Mucosa of descending colon (tissue), 3 donors: ENCODE data around the gene PAQR5. TPM values are rescaled to one million over a fixed set of nuclear protein-coding genes. Genes with fewer than 3 reads are reported as not detected.
"Not testable (repeated sequence)": the region's sequence is repeated elsewhere in the genome, so short reads cannot be mapped to it uniquely, and the experiment has no call there.

Experiments
- ATAC-seq: fragments of 200-7000 bp; cut with Tn5 transposase; one replicate; pipeline ENCODE4 v1.9.1; 2020; ENCODE audit warnings: mild to moderate bottlenecking, moderate library complexity
- DNase-seq, 3 donors: peaks; one replicate each; pipeline ENCODE4 v3.0.0-alpha.2; 2020
- H3K36me3 ChIP-seq: fragments of 200-600 bp; one replicate; pipeline ENCODE4 v1.8.0; 2021; ENCODE audit warnings: low read depth, mild to moderate bottlenecking
- H3K4me1 ChIP-seq: fragments of 200-600 bp; one replicate; pipeline ENCODE4 v1.8.0; 2021; ENCODE audit warnings: low read depth, mild to moderate bottlenecking
- H3K4me3 ChIP-seq: fragments of 200-600 bp; one replicate; pipeline ENCODE4 v1.8.0; 2021; ENCODE audit warnings: mild to moderate bottlenecking
- H3K9me3 ChIP-seq: fragments of 200-600 bp; one replicate; pipeline ENCODE4 v1.8.0; 2021; ENCODE audit warnings: mild to moderate bottlenecking
- CTCF ChIP-seq: fragments of 200-600 bp; IDR thresholded peaks from one replicate; pipeline ENCODE4 v1.8.0; 2022; ENCODE audit warnings: antibody characterized with exemption, mild to moderate bottlenecking
- intact Hi-C, 2 donors: fragments of 100-400 bp; cut with DNase I in 1 of 2; cut with micrococcal nuclease in 1 of 2; formaldehyde crosslinking; loops; one replicate each; pipeline versions ENCODE4 v1.11.0 to v1.11.1; 2022; cut with DNase I, micrococcal nuclease
- total RNA-seq, 3 donors: library from RNA; stranded (reverse); fragmentation: NEBNext Ultra II Directional in 2 of 3; extraction: Animal tissue kit (Norgen Biotek cat#: 25700) in 2 of 3; gene quantifications; one replicate each; pipeline versions ENCODE4 v1.2.1 to v1.2.4, GENCODE V29; 2021 to 2023
- donor health status: DM: no; HTN: no; CAD: no; lungs with moderate emphysema.
- donor health status: DM: no; HTN: no; CAD: no.
- donor health status: DM: no; HTN: yes; CAD: no.

The PAQR5 gene
- total RNA-seq, 3 donors from 2014 or later = 27.7 to 82.6 (median 37.7) TPM

- intact Hi-C loops = no loop called here
- ATAC-seq (no peak), DNase-seq (no peak)
- H3K36me3 ChIP-seq = no peaks in the 10 kb centered on the region
- no peaks in the 10 kb centered on the region for H3K9me3 ChIP-seq
- H3K4me3 ChIP-seq = no peak overlapping the region
- H3K4me1 ChIP-seq = no peaks in the 10 kb centered on the region
- no peak for TF ChIP-seq CTCF
These were observed 82.0 kb downstream of the PAQR5 start for GRCh38 chr15:69380726-69381105.

GRCh38 chr15:69382176-69382575 is 83.5 kb downstream of the PAQR5 start:
- intact Hi-C loops, ATAC-seq, DNase-seq, H3K4me3 ChIP-seq, H3K9me3 ChIP-seq, H3K4me1 ChIP-seq, H3K36me3 ChIP-seq: not testable (repeated sequence)

- DNase-seq, H3K4me3 ChIP-seq, ATAC-seq, H3K9me3 ChIP-seq, H3K4me1 ChIP-seq, H3K36me3 ChIP-seq, intact Hi-C loops: not testable (repeated sequence)
These were observed 85.4 kb downstream of the PAQR5 start for GRCh38 chr15:69384066-69384465.

GRCh38 chr15:69384626-69385598 is 86.2 kb downstream of the PAQR5 start:
- DNase-seq = no peak
- Histone ChIP-seq H3K9me3 (no peaks in the 10 kb centered on the region), H3K4me1 (no peaks in the 10 kb centered on the region), H3K36me3 (no peaks in the 10 kb centered on the region), H3K4me3 (no peak overlapping the region)
- intact Hi-C loops = no loop called here
- ATAC-seq = no peak
- TF ChIP-seq CTCF = no peak

GRCh38 chr15:69385831-69386230 is 87.1 kb downstream of the PAQR5 start:
- Histone ChIP-seq H3K4me1 (no peaks in the 10 kb centered on the region), H3K9me3 (no peaks in the 10 kb centered on the region), H3K36me3 (no peaks in the 10 kb centered on the region), H3K4me3 (no peak overlapping the region)
- ATAC-seq (no peak), DNase-seq (no peak)
- TF ChIP-seq CTCF = no peak
- intact Hi-C loops = no loop called here

GRCh38 chr15:69386284-69386683 is 87.6 kb downstream of the PAQR5 start:
- ATAC-seq = no peak
- Histone ChIP-seq H3K4me1 (no peaks in the 10 kb centered on the region), H3K4me3 (no peak overlapping the region), H3K36me3 (no peaks in the 10 kb centered on the region), H3K9me3 (no peaks in the 10 kb centered on the region)
- TF ChIP-seq CTCF = no peak
- no peak for DNase-seq
- intact Hi-C loops = no loop called here
